ENCODE results near the gene RBM33. TPM values are rescaled to one million over a fixed set of nuclear protein-coding genes. Genes with fewer than 3 reads are reported as not detected.

Gene RBM33
- total and polyA plus RNA-seq, 10 of the 15 experiments (the other 5 are each of a cell fraction or from before 2014, with no cell fraction given): 4.7 to 67.2 (median 24.3) TPM

- TF ChIP-seq BCL3 (IDR thresholded peaks at IDR 0.05; ENCODE audit: borderline replicate concordance, insufficient read depth, low read depth, low read length, poor library complexity, severe bottlenecking) (no peak), NR2C2 (IDR thresholded peaks at IDR 0.05; ENCODE audit: borderline replicate concordance, control insufficient read depth, insufficient read length, low read depth) (no peak), TCF7 (IDR thresholded peaks at IDR 0.05; ENCODE audit: borderline replicate concordance) (no peak), RAD21 (IDR thresholded peaks at IDR 0.05; ENCODE audit: insufficient read depth, low read depth, low read length) (peak; percentile 82), SREBF1 (IDR thresholded peaks at IDR 0.05; ENCODE audit: low read length) (no peak), SMC3 (IDR thresholded peaks at IDR 0.05; ENCODE audit: borderline replicate concordance, low read length) (peak; percentile 65; the same call in 1 of the 2 replicates)
Observed at GRCh38 chr7:155738652-155739537, 94.4 kb downstream of the RBM33 start (continued).

- Histone ChIP-seq H3K4me3 (no peak overlapping the region), H3K27me3 (replicated peaks in 1 of 2; ENCODE audit: control insufficient read depth in 2 of 2, insufficient read depth in 2 of 2, low read length in 1 of 2) (no peaks in the 10 kb centered on the region), H4K20me1 (ENCODE audit: control insufficient read depth, insufficient read depth) (no peaks in the 10 kb centered on the region), H3K9me3 (replicated peaks; ENCODE audit: control insufficient read depth, insufficient read depth, low read length) (no peaks in the 10 kb centered on the region; the same call in 2 of the 3 replicates), H3K4me1 (ENCODE audit: control insufficient read depth, insufficient read depth, low read length) (peaks cover 38% of the 10 kb centered on the region), H3K27ac (ENCODE audit: control insufficient read depth, insufficient read depth) (no peak overlapping the region), H2AFZ (ENCODE audit: control insufficient read depth, low read depth, low read length) (no peak overlapping the region), H3K36me3 (ENCODE audit: control insufficient read depth in 2 of 2, insufficient read depth in 2 of 2, low read length in 1 of 2) (peaks cover 9 to 12% of the 10 kb centered on the region in 2 experiments), H3K79me2 (ENCODE audit: control insufficient read depth, insufficient read depth, low read length) (peaks cover 21% of the 10 kb centered on the region), H3K9ac (ENCODE audit: control insufficient read depth, insufficient read depth, low read length) (no peak overlapping the region), H3K4me2 (ENCODE audit: control insufficient read depth, insufficient read depth) (no peak overlapping the region)
- POLR2A ChIA-PET: interaction anchor here (0.7 kb wide), 1 partner anchor 141 kb away, joined by 3 read pairs; no protein-coding TSS in a partner anchor
- 92% methylated on average over 11 of the region's 19 CpGs for WGBS (ENCODE audit: insufficient coverage, insufficient replicate concordance, low lambda C conversion rate, missing lambda C conversion rate)
- no TSS peak for BruUV-seq (replicated peaks)
- DNase-seq (ENCODE audit: low read depth, low spot score) (no peak), ATAC-seq (no peak), FAIRE-seq (no peak)
- CTCF ChIA-PET: interaction anchor here (0.7 to 14.1 kb wide), 9 partner anchors 9 to 812 kb away, joined by 3 to 192 read pairs (median 3); no protein-coding TSS in a partner anchor
- RAD21 ChIA-PET (ENCODE audit: unreplicated experiment): interaction anchor here (1.8 kb wide), 1 partner anchor 141 kb away, joined by 9 read pairs; no protein-coding TSS in a partner anchor
- in situ Hi-C loops (cut with MboI) (no loop called here), intact Hi-C loops (cut with micrococcal nuclease; ENCODE audit: unreplicated experiment) (loop anchor here (2.0 kb wide), 1 partner anchor 359 kb away; no protein-coding TSS in a partner anchor)
- SMC1A ChIA-PET (ENCODE audit: uncharacterized antibody, unreplicated experiment): interaction anchor here (0.7 to 4.0 kb wide), 4 partner anchors 12 to 141 kb away, joined by 3 to 48 read pairs (median 4); no protein-coding TSS in a partner anchor
- TF ChIP-seq HSF1 (IDR thresholded peaks at IDR 0.05; ENCODE audit: low read depth, low read length): no peak
- no peak for TF ChIP-seq EED (IDR thresholded peaks at IDR 0.05; ENCODE audit: low read depth)
- no peak for TF ChIP-seq ZBED1 (IDR thresholded peaks at IDR 0.05; ENCODE audit: borderline replicate concordance)
- TF ChIP-seq TCF7 (IDR thresholded peaks at IDR 0.05; ENCODE audit: borderline replicate concordance): no peak
- no peak for TF ChIP-seq CHD2 (IDR thresholded peaks at IDR 0.05; ENCODE audit: borderline replicate concordance, low read depth, low read length)
- no peak for TF ChIP-seq ETV6 (conservative IDR thresholded peaks at IDR 0.05 in 1 of 2, IDR thresholded peaks at IDR 0.05 in 1 of 2; ENCODE audit: borderline replicate concordance in 1 of 2, low read depth in 1 of 2)
- TF ChIP-seq FOS (IDR thresholded peaks at IDR 0.05; ENCODE audit: borderline replicate concordance, extremely low read depth, insufficient read length): no peak
- no peak for TF ChIP-seq TAF1 (IDR thresholded peaks at IDR 0.05; ENCODE audit: borderline replicate concordance, low read depth, low read length)
- TF ChIP-seq TARDBP (IDR thresholded peaks at IDR 0.05; ENCODE audit: borderline replicate concordance): no peak
- TF ChIP-seq MAX (IDR thresholded peaks at IDR 0.05; ENCODE audit: low read depth, low read length): no peak
Observed at GRCh38 chr7:155739538-155740143, 95.2 kb downstream of the RBM33 start.
